Measurements from ENCODE around the gene PRELID2.

PRELID2 gene

DNA sequence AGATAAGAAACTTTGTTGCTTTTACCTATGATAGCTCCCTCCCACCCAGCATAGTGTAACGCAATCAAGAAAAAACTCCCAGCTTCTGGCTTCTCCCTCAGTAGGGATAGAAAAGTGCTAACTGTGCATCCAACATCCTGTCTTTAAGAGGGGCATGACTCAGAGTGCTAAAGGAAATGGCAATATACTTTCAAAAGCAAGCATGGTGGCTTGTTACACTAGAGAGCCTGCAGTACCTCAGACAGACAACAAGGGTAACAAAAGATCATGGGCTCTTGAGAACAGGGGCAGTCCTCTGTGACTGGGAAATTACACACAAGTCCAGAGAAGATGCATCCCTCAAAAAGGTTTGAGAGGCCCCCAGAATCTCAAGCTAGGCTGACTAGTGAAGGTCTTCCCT is 37.8 kb downstream of the PRELID2 start:
- H3K36me3 Mint-ChIP-seq, result no peaks in the 10 kb centered on the region
- H3K27ac Mint-ChIP-seq, result no peak overlapping the region
- H3K9me3 Mint-ChIP-seq, result no peaks in the 10 kb centered on the region
- no peak for DNase-seq
- ATAC-seq (replicated peaks), result no peak
- no peak overlapping the region for H3K4me3 Mint-ChIP-seq
- no peaks in the 10 kb centered on the region for H3K27me3 Mint-ChIP-seq
- H3K4me1 Mint-ChIP-seq, result no peaks in the 10 kb centered on the region

GRCh38 chr5:145796318-145796717 is 38.8 kb downstream of the PRELID2 start:
- Mint-ChIP-seq H3K9me3 (no peaks in the 10 kb centered on the region), H3K36me3 (no peaks in the 10 kb centered on the region), H3K4me3 (no peak overlapping the region), H3K27me3 (no peaks in the 10 kb centered on the region), H3K27ac (no peak overlapping the region), H3K4me1 (no peaks in the 10 kb centered on the region)
- ATAC-seq (replicated peaks), result no peak
- no peak for DNase-seq

DNA sequence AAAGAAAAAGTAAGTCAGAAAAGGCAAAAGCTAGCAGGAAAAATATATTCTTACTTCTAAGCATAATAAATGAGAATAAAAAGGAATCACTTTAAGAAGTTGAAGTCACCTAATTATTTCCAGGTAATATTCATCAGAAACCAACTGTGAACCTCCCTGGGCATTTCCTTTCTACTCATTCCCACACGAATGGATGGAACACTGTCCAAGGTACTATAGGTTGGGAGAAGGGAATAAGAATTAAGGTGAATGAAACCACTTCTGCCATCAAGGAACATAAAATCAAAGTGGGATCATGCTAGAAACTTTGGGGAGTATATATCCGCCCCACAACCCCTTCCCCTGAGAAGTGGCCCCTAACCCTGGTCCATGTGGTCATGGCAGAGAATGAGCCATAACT is 41.6 kb downstream of the PRELID2 start:
- H3K4me3 Mint-ChIP-seq, result no peak overlapping the region
- H3K27ac Mint-ChIP-seq, result no peak overlapping the region
- H3K9me3 Mint-ChIP-seq, result no peaks in the 10 kb centered on the region
- no peaks in the 10 kb centered on the region for H3K4me1 Mint-ChIP-seq
- H3K27me3 Mint-ChIP-seq, result no peaks in the 10 kb centered on the region
- no peak for DNase-seq
- no peak for ATAC-seq (replicated peaks)
- H3K36me3 Mint-ChIP-seq, result no peaks in the 10 kb centered on the region

DNA sequence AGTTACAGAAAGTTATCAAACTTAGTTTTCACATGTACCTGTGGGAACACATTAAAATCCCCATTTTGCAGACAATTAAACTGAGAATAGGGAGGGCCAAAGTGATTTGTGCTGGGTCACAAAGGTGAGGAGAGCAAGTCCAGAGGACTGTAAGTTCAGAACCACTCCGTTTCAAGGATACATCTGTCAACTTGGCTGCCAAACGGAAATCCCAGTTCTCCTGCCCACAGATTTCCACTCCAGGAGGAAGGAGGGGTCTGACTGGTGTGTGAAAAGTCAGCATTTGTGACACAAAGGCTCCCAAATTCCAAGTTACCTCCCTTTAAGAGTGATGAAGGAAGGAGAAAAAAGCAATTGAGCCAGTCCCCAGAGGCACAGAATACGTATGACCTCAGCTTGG is 42.3 kb downstream of the PRELID2 start:
- no peak overlapping the region for H3K4me3 Mint-ChIP-seq
- no peaks in the 10 kb centered on the region for H3K9me3 Mint-ChIP-seq
- H3K27ac Mint-ChIP-seq, result no peak overlapping the region
- peaks cover 0 to 4% of the 10 kb centered on the region in 2 donors for H3K36me3 Mint-ChIP-seq
- DNase-seq (no peak), ATAC-seq (replicated peaks) (no peak)
- no peaks in the 10 kb centered on the region for H3K4me1 Mint-ChIP-seq
- H3K27me3 Mint-ChIP-seq, result no peaks in the 10 kb centered on the region

GRCh38 chr5:145791866-145792265 is 43.3 kb downstream of the PRELID2 start:
- no peaks in the 10 kb centered on the region for H3K4me1 Mint-ChIP-seq
- no peak overlapping the region for H3K27ac Mint-ChIP-seq
- DNase-seq (no peak), ATAC-seq (replicated peaks) (no peak)
- H3K27me3 Mint-ChIP-seq, result no peaks in the 10 kb centered on the region
- peaks cover 4 to 7% of the 10 kb centered on the region in 2 donors for H3K36me3 Mint-ChIP-seq
- H3K9me3 Mint-ChIP-seq, result no peaks in the 10 kb centered on the region
- no peak overlapping the region for H3K4me3 Mint-ChIP-seq

- Mint-ChIP-seq H3K4me1 (no peaks in the 10 kb centered on the region), H3K4me3 (no peak overlapping the region), H3K36me3 (peaks cover 6 to 16% of the 10 kb centered on the region in 2 donors), H3K27me3 (no peaks in the 10 kb centered on the region), H3K27ac (no peak overlapping the region), H3K9me3 (no peaks in the 10 kb centered on the region)
- DNase-seq (no peak), ATAC-seq (replicated peaks) (no peak)
Measured at GRCh38 chr5:145787996-145788395, 47.1 kb downstream of the PRELID2 start.

DNA sequence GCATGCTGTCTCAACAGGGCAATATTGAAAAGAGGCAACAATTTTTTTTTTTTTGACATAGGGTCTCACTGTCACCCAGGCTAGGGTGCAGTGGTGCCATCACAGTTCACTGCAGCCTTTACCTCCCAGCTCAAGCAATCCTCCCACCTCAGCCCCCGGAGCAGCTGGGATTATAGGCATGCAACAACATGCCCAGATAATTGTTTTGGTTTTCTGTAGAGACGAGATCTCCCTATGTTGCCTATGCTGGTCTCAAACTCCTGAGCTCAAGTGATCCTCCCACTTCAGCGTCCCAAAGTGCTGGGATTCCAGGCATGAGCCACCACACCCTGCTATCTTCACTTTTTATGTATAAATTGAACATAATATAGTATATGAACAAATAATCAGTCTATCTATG is 47.6 kb downstream of the PRELID2 start:
- no peak for DNase-seq
- ATAC-seq (replicated peaks), result no peak
- Mint-ChIP-seq H3K4me3 (no peak overlapping the region), H3K27ac (no peak overlapping the region), H3K27me3 (no peaks in the 10 kb centered on the region), H3K4me1 (no peaks in the 10 kb centered on the region), H3K36me3 (peaks cover 6 to 18% of the 10 kb centered on the region in 2 donors), H3K9me3 (no peaks in the 10 kb centered on the region)

DNA sequence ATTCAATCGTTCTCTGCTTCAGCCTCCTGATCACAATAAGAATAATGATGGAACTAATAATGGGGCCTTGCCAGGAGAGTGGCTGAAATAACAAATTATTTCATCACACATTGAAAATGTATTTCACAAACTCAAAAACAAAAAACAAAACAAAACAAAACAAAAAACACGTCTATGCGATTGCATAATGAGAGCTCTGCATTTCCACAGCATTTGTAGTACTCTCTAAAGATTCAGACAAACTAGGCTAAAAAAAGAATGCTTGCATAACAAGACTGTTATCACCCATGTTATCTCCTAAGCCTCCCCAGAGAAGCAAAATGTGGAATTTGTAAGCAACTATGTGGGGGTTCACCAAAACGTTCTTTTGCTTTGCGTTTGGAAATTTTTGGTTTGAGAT is 48.1 kb downstream of the PRELID2 start:
- H3K27me3 Mint-ChIP-seq, result no peaks in the 10 kb centered on the region
- no peak overlapping the region for H3K4me3 Mint-ChIP-seq
- peaks cover 6 to 18% of the 10 kb centered on the region in 2 donors for H3K36me3 Mint-ChIP-seq
- no peak for ATAC-seq (replicated peaks)
- DNase-seq, result no peak
- H3K4me1 Mint-ChIP-seq, result no peaks in the 10 kb centered on the region
- no peaks in the 10 kb centered on the region for H3K9me3 Mint-ChIP-seq
- H3K27ac Mint-ChIP-seq, result no peak overlapping the region

DNA sequence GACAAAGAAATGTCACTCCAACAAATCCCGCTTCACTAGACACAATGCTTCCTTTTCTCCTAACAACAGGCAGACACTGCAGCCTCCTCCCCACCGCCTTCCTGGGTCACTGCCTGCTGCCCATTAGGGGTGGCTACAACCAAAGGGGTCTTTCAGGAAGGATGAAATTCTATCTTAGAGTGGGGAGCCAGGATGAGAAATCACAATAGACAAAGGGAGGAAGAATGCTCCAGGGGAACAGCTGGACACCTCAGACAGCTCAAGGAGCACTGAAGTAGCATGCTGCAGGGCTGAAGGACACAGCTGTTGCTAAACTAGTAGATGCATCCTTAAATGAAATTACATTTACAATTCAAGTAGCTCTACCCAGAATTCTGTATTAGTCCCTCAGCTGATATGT is 54.2 kb downstream of the PRELID2 start:
- Mint-ChIP-seq H3K9me3 (peaks cover 0 to 4% of the 10 kb centered on the region in 2 donors), H3K27ac (no peak overlapping the region), H3K4me3 (no peak overlapping the region), H3K4me1 (no peaks in the 10 kb centered on the region), H3K36me3 (peaks cover 5 to 14% of the 10 kb centered on the region in 2 donors), H3K27me3 (no peaks in the 10 kb centered on the region)
- DNase-seq (no peak), ATAC-seq (replicated peaks) (no peak)

- Mint-ChIP-seq H3K27ac (no peak overlapping the region), H3K9me3 (peaks cover 0 to 4% of the 10 kb centered on the region in 2 donors), H3K4me1 (no peaks in the 10 kb centered on the region), H3K27me3 (no peaks in the 10 kb centered on the region), H3K4me3 (no peak overlapping the region), H3K36me3 (peaks cover 5 to 9% of the 10 kb centered on the region in 2 donors)
- no peak for ATAC-seq (replicated peaks)
- DNase-seq, result no peak
Measured at GRCh38 chr5:145778144-145778900, 56.8 kb downstream of the PRELID2 start.

GRCh38 chr5:145777445-145778063 is 57.6 kb downstream of the PRELID2 start:
- Mint-ChIP-seq H3K27ac (no peak overlapping the region), H3K4me1 (no peaks in the 10 kb centered on the region)

DNA sequence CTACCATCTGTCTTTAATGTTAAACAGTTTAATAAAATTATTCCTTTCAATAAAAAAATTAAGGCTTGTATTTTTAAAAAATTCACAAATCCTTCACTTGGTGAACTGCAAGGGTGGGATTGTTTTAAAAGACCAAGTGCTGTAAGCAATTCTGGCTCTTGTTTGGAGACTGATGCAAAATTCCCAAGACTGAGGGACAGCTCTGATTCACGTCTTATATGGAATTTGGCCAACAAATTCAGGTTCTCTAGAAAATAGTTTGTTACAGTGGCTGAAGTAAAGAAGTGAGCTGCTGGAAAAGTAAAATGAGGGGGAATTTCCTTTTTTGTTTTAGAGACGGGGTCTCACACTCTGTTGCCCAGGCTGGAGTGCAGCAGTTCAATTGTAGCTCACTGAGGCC is 58.3 kb downstream of the PRELID2 start:
- ATAC-seq (replicated peaks), result no peak

More at GRCh38 chr5:145777445-145778063, 57.6 kb downstream of the PRELID2 start:
- H3K27me3 Mint-ChIP-seq, result no peaks in the 10 kb centered on the region
- H3K36me3 Mint-ChIP-seq, result peaks cover 4 to 5% of the 10 kb centered on the region in 2 donors
- ATAC-seq (replicated peaks) (no peak), DNase-seq (no peak)
- H3K9me3 Mint-ChIP-seq, result peaks cover 0 to 4% of the 10 kb centered on the region in 2 donors
- H3K4me3 Mint-ChIP-seq, result no peak overlapping the region

DNA sequence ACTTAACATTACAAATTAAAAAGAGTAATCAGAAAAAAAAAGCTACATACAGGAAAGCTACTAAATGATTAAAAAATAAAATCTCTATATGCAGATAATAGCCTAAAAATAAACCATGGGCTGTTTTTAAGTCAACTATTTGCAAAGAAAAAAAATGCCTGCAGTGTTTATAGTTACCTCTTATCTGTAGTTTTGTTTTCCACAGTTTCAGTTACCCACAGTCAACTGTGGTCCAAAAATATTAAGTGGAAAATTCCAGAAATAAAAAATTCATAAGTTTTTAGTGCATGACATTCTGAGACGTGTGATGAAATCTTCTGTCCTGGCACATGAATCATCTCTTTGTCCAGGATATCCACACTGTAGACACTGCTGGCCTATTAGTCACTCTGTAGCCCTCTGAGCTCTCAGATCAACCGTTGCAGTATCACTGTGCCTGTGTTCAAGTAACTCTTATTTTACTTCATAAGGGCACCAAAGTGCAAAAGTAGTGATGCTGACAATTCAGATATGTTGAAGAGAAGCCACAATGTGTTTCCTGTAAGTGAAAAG is 59.2 kb downstream of the PRELID2 start:
- DNase-seq (no peak), ATAC-seq (replicated peaks) (no peak)
- H3K9me3 Mint-ChIP-seq, result peaks cover 0 to 4% of the 10 kb centered on the region in 2 donors
- no peak overlapping the region for H3K4me3 Mint-ChIP-seq
- H3K36me3 Mint-ChIP-seq, result peaks cover 5 to 9% of the 10 kb centered on the region in 2 donors
- no peak overlapping the region for H3K27ac Mint-ChIP-seq
- H3K4me1 Mint-ChIP-seq, result no peaks in the 10 kb centered on the region
- H3K27me3 Mint-ChIP-seq, result no peaks in the 10 kb centered on the region

More for the DNA sequence above, 58.3 kb downstream of the PRELID2 start:
- Mint-ChIP-seq H3K4me1 (no peaks in the 10 kb centered on the region), H3K27me3 (no peaks in the 10 kb centered on the region), H3K27ac (no peak overlapping the region), H3K36me3 (peaks cover 4 to 5% of the 10 kb centered on the region in 2 donors), H3K9me3 (peaks cover 0 to 4% of the 10 kb centered on the region in 2 donors), H3K4me3 (no peak overlapping the region)
- DNase-seq, result no peak

DNA sequence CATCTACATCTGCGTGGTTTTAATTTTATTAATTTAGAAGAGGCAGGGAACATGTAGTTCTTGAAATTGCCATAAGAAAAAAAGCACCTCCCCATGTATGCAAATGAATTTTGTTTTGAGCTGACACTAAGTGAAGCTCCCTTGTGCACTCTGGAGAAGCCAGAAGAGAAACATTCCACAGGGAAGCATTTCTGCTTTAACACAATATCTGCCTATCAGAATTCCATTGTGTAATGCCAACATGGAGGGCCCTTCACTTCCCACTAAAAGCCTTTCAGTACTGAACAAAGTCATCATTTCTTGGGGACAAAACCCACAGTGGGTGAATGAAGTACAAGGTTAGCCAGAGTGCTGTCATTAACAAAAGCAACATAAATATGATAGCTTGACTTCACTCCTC is 59.7 kb downstream of the PRELID2 start:
- Mint-ChIP-seq H3K36me3 (peaks cover 5 to 9% of the 10 kb centered on the region in 2 donors), H3K4me3 (no peak overlapping the region), H3K9me3 (peaks cover 0 to 4% of the 10 kb centered on the region in 2 donors), H3K4me1 (no peaks in the 10 kb centered on the region), H3K27me3 (no peaks in the 10 kb centered on the region), H3K27ac (no peak overlapping the region)
- DNase-seq, result no peak
- no peak for ATAC-seq (replicated peaks)

GRCh38 chr5:145774442-145774841 is 60.7 kb downstream of the PRELID2 start:
- no peaks in the 10 kb centered on the region for H3K4me1 Mint-ChIP-seq
- ATAC-seq (replicated peaks) (no peak), DNase-seq (no peak)
- no peak overlapping the region for H3K4me3 Mint-ChIP-seq
- H3K27me3 Mint-ChIP-seq, result no peaks in the 10 kb centered on the region
- peaks cover 5 to 9% of the 10 kb centered on the region in 2 donors for H3K36me3 Mint-ChIP-seq
- H3K9me3 Mint-ChIP-seq, result peaks cover 0 to 4% of the 10 kb centered on the region in 2 donors
- H3K27ac Mint-ChIP-seq, result no peak overlapping the region
